Adrenal gland (tissue), 12 donors: ENCODE data around the gene SLC7A9. TPM values are rescaled to one million over a fixed set of nuclear protein-coding genes. Genes with fewer than 3 reads are reported as not detected.

Experiments
- DNase-seq, 7 donors: peaks; one replicate each; pipeline ENCODE4 v3.0.0-alpha.2; 2019 to 2020
- H3K27ac ChIP-seq, 5 donors: fragments of 200-600 bp; sonication (generic) in 4 of 5; 1 replicate in 3 of 5; 2 replicates in 2 of 5; pipeline versions ENCODE4 v1.5.1 to v1.8.0; 2016 to 2020; ENCODE audit warnings: mild to moderate bottlenecking in 1 of 5
- H3K27me3 ChIP-seq: fragments of 200-600 bp; 2 replicates; pipeline ENCODE4 v1.8.0; 2021
- H3K36me3 ChIP-seq, 2 donors: fragments of 200-600 bp; replicated peaks in 1 of 2; 1 replicate in 1 of 2; 2 replicates in 1 of 2; pipeline versions ENCODE4 v1.5.1 to v1.8.0; 2018 to 2022
- H3K4me1 ChIP-seq, 2 donors: fragments of 200-600 bp; replicated peaks in 1 of 2; 1 replicate in 1 of 2; 2 replicates in 1 of 2; pipeline versions ENCODE4 v1.5.1 to v1.8.0; 2018 to 2021
- H3K4me3 ChIP-seq, 4 donors: fragments of 200-600 bp; sonication (generic) in 3 of 4; one replicate each; pipeline ENCODE4 v1.5.1; 2016 to 2018
- H3K9me3 ChIP-seq, 3 donors: fragments of 200-600 bp; sonication (generic) in 1 of 3; replicated peaks in 1 of 3; 1 replicate in 2 of 3; 2 replicates in 1 of 3; pipeline versions ENCODE4 v1.5.1 to v1.8.0; 2016 to 2021
- CTCF ChIP-seq, 6 experiments: fragments of 450-650 bp in 4 of 6; fragments of 200-600 bp in 2 of 6; sonication (generic) in 1 of 6; IDR thresholded peaks; 1 replicate in 5 of 6; 2 replicates in 1 of 6; pipeline versions ENCODE4 v1.5.1 to v1.8.0; 2016 to 2021; ENCODE audit warnings: antibody characterized with exemption in 6 of 6, mild to moderate bottlenecking in 2 of 6, moderate library complexity in 1 of 6
- POLR2A ChIP-seq, 2 donors: fragments of 450-650 bp; IDR thresholded peaks; one replicate each; pipeline ENCODE4 v1.6.1; 2017; ENCODE audit warnings: antibody characterized with exemption in 2 of 2, mild to moderate bottlenecking in 2 of 2, moderate library complexity in 1 of 2
- WGBS, 4 donors: extraction: QIAGEN DNeasy Blood & Tissue Kit in 2 of 4; methylation state at CpG; one replicate each; pipeline versions ENCODE4 v1.1.5 to v1.1.7; 2013 to 2017; 5-methylcytosine and 5-hydroxymethylcytosine counted together
- intact Hi-C, 2 donors: fragments of 100-400 bp; cut with DNase I; formaldehyde crosslinking; loops; one replicate each; pipeline versions ENCODE4 v1.14.1 to v1.15.0; 2022 to 2023
- polyA plus RNA-seq, 3 donors: library from polyadenylated mRNA; stranded (reverse); fragments of 200-250 nt in 2 of 3; fragments of 350-450 nt in 1 of 3; fragmentation: Illumina TruSeq in 1 of 3; extraction: RNeasy Lipid Tissue Mini Kit (QIAGEN cat#74804) in 1 of 3; gene quantifications; one replicate each; pipeline ENCODE4 v1.2.3, GENCODE V29; 2013 to 2014
- total RNA-seq, 9 donors: library from RNA; depleted of rRNA in 4 of 9; stranded (reverse); fragments of >200 nt in 4 of 9; fragments of 120-200 nt in 1 of 9; fragmentation: NEBNext Ultra II Directional in 1 of 9; extraction: Animal tissue kit (Norgen Biotek cat#: 25700) in 1 of 9; gene quantifications; one replicate each; pipeline versions ENCODE4 v1.1.0 to v1.2.4, GENCODE V29; 2013 to 2023
- donor health status: healthy with polysubstance abuse.
- donor health status: Bipolar disorder and iron deficiency.
- donor health status: DM: yes; HTN: yes; CAD: no.
- donor health status: DM: no; HTN: no; CAD: no.
- donor health status: DM: no; HTN: no; CAD: no.
- donor health status: DM: yes; HTN: yes; CAD: no.

SLC7A9 gene
- total and polyA plus RNA-seq, 12 donors: 0.11 to 0.51 (median 0.48) TPM; not detected in 5

GRCh38 chr19:32863841-32864240, 5.7 kb downstream of the SLC7A9 start:
- Histone ChIP-seq H3K9me3 (no peaks in the 10 kb centered on the region), H3K27me3 (no peaks in the 10 kb centered on the region), H3K4me1 (no peaks in the 10 kb centered on the region), H3K36me3 (no peaks in the 10 kb centered on the region), H3K27ac (no peak overlapping the region), H3K4me3 (no peak overlapping the region)
- TF ChIP-seq POLR2A (IDR thresholded peaks at IDR 0.05): no peak
- no peak for TF ChIP-seq CTCF (IDR thresholded peaks at IDR 0.05)
- WGBS, 4 donors: 89 to 98% (median 94%) methylated on average over 7 to 13 of the region's 13 CpGs
- DNase-seq: no peak
- intact Hi-C loops: no loop called here

GRCh38 chr19:32863301-32863700, 6.3 kb downstream of the SLC7A9 start:
- Histone ChIP-seq H3K4me1 (no peaks in the 10 kb centered on the region), H3K27me3 (no peaks in the 10 kb centered on the region), H3K4me3 (no peak overlapping the region), H3K36me3 (no peaks in the 10 kb centered on the region), H3K9me3 (no peaks in the 10 kb centered on the region), H3K27ac (no peak overlapping the region)
- no peak for DNase-seq
- 89 to 94% (median 90%) methylated on average over 8 of the region's 8 CpGs for WGBS, 4 donors
- intact Hi-C loops: no loop called here
- TF ChIP-seq CTCF (IDR thresholded peaks at IDR 0.05) (no peak), POLR2A (IDR thresholded peaks at IDR 0.05) (no peak)

- H3K4me3 ChIP-seq: no peak overlapping the region
- no peaks in the 10 kb centered on the region for H3K9me3 ChIP-seq
- no peak for TF ChIP-seq CTCF (IDR thresholded peaks at IDR 0.05)
- no peak for TF ChIP-seq POLR2A (IDR thresholded peaks at IDR 0.05)
- no peaks in the 10 kb centered on the region for H3K4me1 ChIP-seq
- H3K36me3 ChIP-seq: no peaks in the 10 kb centered on the region
- WGBS, 4 donors: 90 to 97% (median 95%) methylated on average over 13 to 14 of the region's 14 CpGs
- no peaks in the 10 kb centered on the region for H3K27me3 ChIP-seq
- intact Hi-C loops: no loop called here
- no peak overlapping the region for H3K27ac ChIP-seq
- DNase-seq: no peak
Observed at GRCh38 chr19:32862741-32863140, 6.8 kb downstream of the SLC7A9 start.

- Histone ChIP-seq H3K9me3 (no peaks in the 10 kb centered on the region), H3K27me3 (no peaks in the 10 kb centered on the region), H3K4me3 (no peak overlapping the region), H3K27ac (no peak overlapping the region), H3K4me1 (no peaks in the 10 kb centered on the region), H3K36me3 (no peaks in the 10 kb centered on the region)
- intact Hi-C loops: no loop called here
- DNase-seq: no peak
- TF ChIP-seq CTCF (IDR thresholded peaks at IDR 0.05) (no peak), POLR2A (IDR thresholded peaks at IDR 0.05) (no peak)
- WGBS, 4 donors: 91 to 97% (median 94%) methylated on average over 19 of the region's 19 CpGs
Observed at GRCh38 chr19:32862173-32862572, 7.4 kb downstream of the SLC7A9 start.
